ENCODE measurements around the gene DNASE1.
"Not testable (repeated sequence)": the region's sequence is repeated elsewhere in the genome, so short reads cannot be mapped to it uniquely, and the experiment has no call there.

DNASE1 gene

DNA sequence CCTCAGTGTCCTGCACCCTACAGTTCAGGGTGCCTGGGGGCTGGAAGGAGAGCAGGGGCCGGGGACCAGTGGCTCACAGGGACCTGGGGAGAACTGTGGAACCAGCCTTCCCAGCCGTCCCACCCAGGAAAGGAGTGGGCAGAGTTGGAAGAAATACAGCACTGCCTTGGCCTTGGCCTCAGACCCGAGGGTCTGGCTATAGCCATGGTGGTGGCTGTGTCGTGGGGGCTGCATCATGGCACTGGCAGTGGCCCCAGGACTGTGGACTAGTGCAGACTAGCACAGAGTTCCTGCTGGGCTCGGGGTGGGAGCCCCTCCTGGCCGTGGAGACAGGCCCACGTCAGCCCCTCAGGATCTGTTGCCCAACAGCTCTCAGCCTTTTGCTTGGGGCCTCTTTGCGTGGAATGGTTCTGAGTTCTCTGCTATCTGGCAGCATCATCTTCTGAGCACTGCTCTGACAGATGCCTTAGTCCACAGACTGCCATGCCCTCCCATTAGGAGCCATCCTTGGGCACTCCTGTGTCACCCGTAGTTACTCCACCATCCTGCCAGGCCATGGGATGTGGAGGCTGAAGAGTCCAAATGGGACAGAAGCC is 12.6 kb upstream of the DNASE1 start:
- DNase-seq: no peak

DNA sequence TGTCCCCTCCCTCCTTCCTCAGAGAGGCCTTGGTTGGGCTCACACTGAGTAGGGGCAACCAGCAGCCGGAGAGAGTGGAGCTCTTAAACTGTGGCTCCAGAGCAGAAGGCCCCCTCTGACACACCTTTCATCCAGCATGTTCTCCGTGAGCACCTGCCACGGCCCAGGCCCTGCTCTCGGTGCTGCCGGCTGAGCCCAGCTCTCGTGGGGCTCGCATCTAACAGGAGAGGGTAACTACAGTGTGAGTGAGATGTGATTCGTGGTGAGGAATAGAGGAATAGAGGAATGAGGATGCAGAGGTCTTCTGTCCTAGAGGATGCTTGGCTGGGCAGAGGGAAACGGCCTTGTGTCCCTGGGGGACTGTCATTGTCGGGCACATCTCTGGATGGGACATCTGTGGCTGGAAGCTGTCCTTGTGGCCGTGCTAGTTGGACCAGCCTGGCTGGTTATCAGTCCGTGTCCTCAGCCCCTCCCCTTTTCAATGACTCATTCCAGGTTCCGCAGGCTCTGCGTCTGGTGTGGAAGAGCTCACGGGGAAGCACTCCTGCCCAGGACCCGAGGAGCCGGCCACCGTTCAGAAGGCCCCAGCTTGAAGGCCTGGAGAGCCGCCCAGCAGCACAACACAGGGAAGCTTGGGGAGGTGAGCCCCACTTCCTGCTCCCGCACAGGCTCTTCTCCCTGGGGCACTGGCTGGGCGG is 11.9 kb upstream of the DNASE1 start:
- DNase-seq: no peak

DNA sequence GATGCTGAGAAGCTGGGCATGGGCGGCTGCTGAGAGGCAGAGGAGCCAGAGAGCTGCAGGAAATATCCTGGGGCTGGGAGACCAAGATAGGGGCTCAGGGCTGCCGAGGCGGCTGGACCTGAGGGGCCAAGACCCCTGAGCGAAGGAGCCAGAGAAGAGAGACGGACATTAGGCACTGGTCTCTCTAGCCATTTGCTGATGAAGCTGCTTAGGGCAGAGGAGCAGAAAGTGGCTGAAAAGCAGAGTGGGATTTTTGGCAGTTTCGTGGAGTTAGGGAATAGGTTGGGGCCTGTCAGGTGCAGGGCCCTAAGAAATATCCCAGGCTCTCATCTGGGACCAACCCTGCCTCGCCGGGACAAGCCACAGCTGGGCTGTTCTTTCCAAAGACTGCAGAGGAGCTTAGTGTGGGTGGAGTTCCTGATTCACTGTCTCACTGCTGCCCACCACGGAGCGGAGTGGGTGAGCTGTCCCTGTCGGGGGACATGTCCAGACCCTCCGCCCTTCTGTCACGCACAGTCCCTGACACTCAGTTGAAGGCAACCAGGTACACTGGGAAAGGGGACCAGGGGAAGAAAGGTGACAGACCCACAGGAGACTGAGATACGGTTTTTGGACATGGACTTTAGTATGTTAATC is 11.3 kb upstream of the DNASE1 start:
- DNase-seq: no peak

DNA sequence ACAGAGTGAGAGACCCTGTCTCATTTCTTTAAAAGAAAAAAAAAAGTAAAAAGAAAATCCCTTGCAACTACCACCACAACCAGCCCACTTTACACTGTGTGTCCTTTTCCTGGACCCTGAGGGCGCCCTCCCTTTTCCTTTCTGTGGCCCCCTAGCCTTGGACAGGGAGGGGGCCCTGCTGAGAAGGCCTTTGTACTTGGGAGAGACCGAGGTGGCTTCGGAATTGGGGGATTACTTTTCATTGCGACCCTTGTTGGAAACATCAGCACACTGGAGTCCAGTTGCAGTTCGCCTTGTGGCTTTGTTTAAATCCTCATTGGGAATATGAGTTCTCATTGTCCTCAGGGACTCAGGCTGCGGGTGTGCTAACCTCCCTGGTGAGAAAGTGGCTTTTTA is 9.4 kb upstream of the DNASE1 start:
- no peak for DNase-seq

DNA sequence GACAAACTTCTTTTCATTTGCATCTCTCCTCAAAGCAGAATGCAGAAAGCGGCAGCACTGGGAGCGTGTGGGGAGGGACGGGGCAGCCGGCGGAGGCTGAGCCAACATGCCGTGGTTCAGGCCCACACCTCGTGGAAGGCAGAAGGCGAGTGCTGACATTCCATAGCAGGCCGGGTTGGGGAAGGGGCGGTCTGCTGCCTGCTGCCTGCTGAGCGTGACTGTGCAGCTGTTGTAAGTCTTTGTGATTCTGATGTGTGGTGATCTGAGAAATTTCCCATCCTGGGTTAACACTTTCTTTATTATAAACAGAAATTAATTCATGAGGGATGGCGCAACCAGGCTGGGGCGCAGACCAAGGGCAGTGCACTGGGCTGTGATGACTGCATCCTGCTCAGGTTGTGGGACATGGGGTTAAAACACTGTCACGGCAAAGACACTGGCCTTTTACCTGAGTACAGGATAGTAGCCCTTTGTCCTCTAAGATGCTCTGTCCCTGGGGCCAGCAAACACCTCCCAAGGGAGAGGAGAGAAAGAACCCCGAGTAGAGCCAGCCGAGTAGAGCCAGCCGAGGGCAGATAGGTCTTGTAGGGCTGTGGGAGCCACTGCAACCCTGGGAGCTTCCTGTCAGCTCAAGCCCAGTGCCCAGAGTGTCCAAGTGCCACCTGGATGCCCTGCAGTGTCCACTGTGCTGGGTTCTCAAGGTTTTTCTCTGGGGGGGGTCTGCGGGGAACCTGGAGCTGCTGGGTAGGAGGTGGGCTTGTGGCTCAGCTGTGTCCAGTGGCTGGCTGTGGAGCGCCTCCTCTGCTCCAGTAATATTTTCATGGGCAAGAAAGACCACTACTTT is 8.8 kb upstream of the DNASE1 start:
- no peak for DNase-seq

DNA sequence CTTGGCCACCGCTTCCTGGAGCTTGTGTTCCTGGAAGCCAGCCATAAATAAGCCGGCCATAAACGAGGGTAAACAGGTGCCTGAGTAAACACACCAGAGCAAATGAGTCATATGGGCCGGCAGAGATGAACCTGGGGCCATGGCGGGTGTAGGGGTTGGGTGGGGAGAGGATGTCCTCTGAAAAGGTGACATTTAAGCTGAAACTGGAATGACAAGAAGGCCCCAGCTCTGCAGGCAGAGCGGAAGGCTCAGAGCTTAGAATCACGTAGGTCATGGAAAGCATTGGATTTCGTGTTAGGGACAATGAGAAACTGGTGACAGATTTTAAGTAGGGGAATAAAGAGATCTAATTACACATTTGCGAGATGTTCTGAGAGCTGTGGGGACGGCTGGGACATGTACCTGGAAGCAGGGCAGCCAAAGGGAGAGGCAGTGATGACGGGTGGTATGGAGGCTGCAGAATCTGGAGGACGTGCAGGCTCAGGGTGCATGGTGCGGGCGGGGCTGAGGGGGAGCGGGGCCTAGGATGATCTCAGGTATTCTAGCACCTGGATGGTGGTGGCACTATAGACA is 8.1 kb upstream of the DNASE1 start:
- DNase-seq: no peak

DNA sequence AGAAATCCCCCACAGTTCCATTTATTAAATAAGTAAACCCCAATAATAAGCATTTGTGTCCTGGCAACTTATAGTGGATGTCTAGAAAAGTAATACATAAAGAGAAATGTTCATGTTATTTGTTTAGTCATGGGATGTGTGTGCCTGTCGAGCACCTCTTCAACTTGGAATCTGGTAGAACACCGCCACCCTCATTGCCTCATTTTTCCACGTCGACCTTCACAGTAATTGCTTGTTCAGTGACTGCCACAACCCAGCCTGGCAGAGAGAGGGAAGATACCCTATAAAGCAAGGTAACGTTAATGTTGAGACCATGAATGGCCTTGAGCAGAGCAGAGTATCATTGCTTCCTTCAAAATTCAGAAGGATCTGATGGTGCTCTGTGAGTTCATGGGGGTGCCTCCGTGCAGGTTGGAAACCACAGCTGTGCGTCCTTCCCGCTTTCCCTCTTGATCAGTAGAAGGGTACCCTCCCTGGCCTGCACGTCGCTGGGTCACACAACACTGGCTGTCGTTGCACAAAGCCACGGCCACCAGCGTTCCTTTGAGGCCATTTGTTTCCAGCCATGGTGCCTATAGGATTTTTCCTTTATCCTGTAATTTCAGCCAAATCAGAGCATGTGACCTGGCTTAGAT is 3.7 kb upstream of the DNASE1 start:
- DNase-seq: no peak

DNA sequence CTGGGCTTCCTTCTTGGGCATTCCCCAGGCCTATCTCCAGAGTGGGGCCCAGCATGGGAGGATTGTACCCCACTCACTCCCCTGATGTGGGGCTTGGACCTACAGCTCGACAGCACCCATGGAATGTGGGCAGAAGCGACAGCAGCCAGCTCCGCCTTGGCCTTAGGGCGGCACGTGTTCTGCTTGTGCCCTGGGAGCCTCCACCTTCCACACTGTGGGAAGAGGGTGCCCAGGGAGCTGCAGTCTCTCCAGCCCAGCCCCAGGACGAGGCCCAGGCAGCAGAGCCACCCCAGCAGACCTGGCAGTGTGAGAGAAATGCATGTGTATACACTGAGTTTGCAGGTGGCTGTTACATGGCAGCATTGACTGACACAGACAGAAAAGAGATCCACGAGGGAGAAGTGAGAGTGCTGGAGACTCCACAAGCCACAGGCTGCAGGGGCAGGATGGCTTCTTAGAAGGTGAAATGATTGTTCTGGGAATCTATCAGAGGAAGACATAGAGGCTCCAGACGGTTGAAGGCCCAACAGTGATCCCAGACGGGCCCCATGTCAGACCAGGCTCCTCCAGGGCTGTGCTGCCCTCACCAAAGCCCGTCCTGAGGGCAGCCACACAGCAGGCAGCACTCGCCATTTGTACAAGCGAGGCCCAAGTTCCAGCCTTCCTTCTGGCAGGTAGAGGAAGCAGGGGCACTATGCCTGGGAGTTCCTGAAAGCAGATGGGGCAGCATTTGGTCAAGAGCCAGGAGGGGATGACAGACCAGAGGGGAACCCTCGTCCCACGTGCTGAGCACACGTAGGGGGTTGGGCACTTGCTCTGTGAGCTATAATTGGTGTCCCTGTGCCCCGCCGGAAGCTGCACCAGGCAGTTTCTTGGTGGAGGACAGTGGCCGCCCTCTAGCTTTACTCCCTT is 2.8 kb upstream of the DNASE1 start:
- DNase-seq: no peak

DNA sequence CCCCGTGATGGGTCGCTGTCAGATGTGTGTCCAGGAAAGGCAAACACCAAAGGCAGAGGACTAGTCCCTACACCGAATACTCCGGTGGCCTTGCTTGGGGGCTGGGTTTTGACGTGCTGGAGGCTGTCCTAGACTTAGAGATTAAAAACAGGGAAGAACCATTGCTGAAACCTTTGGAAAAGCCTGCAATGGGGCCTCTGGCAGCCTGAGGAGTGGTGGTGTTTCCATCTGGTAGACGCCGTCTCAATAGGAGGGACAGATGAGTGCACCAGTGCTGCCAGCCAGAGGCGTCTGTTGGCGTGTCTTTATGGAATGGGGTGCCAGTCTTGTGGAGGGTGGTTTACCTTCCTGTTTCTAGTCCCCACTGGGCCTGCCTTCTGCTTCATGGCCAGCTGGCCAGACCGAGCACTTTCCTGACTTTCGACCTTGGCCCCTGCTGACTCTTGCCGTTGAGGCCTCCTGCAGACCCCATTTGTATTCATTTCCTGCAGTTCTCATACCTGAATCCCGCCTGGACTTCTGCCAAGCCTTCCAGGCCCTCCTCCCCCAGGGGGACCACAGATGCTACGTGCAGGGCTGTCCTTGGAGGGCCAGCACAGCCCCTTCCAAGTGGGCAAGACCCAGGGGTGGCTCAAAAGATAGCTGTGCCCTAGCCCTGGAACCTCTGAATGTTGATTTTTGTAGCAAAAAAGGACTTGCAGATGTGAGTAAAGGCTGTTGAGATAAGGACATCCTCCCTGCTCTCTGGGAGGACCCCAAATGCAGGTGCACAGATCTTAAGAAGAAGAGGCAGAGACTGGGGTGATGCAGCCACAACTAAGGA is 1.9 kb upstream of the DNASE1 start:
- DNase-seq: no peak

DNA sequence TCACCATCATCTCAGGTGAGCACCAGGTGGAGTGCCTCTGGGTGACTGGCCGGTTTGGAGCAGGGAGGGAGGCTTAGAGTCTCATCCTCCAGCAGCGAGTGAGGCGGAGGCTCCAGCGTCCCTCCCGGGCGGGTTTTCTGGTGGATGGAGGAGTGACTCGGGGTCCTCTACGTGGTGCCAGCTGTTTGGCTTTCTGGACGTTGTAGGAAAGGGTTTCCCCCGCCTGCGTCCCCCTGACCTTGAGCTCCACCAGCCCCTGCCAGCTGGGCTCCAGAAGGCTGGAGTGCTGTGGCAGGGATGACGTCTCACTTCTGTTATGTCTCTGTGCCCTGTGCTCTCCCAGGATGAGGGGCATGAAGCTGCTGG is 522 bp downstream of the DNASE1 start:
- DNase-seq: no peak

DNA sequence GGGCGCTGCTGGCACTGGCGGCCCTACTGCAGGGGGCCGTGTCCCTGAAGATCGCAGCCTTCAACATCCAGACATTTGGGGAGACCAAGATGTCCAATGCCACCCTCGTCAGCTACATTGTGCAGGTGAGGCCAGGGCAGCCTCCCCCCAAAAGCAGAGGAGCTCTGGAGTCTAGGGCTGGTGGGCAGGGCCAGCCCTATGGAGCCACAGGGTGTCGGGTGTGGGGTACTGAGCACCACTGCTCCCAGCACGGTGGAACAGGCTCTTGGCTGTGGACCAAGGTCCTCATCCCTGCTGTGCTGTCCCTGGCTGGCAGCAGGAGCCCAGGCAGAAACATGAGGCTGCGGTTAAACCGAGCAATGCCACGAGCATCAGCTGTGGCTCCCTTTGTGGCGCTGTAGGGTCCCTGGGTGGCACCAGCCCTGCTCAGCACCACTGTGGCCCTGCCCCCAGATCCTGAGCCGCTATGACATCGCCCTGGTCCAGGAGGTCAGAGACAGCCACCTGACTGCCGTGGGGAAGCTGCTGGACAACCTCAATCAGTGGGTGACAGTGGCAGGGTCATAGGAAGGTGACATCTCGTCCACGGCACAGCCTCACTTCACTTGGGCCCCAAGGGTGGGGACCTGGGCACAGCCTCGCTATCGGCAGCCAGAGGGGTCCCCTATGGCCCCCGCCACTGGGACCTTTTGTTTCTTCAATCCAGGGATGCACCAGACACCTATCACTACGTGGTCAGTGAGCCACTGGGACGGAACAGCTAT is 1.1 kb downstream of the DNASE1 start:
- no peak for DNase-seq

DNA sequence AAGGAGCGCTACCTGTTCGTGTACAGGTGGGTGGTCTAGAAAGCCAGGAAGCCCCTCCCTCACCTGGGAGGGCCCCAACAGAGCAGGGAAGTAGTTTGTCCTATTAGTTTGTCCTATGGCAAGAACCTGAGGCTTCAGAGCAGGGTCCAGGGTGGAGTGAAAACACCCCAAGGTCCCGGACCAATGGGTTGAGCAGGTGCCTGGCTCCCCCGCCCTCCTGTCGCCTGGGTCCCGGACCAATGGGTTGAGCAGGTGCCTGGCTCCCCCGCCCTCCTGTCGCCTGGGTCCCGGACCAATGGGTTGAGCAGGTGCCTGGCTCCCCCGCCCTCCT is 1.6 kb downstream of the DNASE1 start:
- not testable (repeated sequence) for DNase-seq

DNA sequence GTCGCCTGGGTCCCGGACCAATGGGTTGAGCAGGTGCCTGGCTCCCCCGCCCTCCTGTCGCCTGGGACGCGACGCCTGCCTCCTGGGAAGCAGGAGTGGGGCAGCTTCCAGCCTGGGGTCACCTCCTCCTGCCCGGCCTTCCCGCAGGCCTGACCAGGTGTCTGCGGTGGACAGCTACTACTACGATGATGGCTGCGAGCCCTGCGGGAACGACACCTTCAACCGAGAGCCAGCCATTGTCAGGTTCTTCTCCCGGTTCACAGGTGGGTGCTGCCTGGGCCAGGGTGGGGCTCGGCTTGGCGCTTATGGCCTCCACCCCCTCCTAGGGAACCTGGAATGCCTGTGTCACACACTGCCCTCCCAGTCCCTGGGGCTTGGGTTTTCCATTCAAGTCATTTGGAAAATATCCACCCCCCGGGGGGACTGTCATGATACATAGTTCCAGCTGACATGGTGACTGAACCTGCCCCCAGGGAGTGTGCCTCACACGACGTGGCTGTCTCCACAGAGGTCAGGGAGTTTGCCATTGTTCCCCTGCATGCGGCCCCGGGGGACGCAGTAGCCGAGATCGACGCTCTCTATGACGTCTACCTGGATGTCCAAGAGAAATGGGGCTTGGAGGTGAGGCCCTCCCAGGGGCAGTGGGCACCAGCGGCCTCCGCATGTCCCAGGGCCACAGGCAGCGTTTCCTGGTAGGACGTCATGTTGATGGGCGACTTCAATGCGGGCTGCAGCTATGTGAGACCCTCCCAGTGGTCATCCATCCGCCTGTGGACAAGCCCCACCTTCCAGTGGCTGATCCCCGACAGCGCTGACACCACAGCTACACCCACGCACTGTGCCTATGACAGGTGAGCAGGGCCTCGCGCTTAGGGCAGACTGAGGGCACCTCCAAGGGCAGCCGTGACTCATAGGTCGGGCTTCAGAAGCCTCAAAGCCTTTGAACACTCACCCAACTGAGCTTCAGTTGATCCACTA is 2.3 kb downstream of the DNASE1 start:
- DNase-seq: peak; percentile 68

DNA sequence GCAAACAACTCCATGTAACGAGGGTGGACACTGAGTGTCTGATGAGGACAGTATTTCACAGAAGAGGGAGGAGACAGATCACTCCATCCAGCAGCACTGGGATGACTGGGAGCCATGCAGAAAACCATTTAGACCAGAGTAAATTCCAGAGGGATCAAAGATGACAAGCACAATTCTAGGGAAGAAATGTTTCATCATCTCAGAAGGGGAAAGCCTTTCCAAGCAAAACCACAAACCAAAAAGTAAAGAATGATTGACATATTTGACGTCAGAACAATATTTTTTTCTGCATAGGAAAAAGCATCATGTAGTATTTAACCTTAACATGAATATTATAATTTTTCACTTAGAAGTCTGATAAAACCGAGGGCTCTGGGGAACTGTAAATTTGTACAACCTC is 4.8 kb downstream of the DNASE1 start:
- no peak for DNase-seq

DNA sequence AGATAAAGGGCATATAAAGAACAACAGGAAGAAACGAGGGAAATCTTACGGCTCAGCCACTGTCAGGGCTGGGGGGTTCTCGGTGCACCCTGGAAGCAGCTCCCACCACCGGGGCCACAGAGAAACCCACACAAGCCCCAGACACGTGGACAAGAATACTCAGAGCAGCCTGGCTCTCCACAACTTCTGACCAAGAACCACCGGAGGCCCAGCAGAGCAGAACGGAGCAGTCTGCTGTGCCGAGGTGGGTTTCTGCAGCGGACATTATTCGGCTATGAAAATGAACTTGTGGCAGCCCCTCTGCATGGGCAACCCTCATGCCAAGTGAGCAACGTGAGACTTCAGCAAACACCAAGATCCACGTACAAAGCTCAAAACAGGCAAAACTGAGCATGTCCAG is 6.8 kb downstream of the DNASE1 start:
- no peak for DNase-seq

DNA sequence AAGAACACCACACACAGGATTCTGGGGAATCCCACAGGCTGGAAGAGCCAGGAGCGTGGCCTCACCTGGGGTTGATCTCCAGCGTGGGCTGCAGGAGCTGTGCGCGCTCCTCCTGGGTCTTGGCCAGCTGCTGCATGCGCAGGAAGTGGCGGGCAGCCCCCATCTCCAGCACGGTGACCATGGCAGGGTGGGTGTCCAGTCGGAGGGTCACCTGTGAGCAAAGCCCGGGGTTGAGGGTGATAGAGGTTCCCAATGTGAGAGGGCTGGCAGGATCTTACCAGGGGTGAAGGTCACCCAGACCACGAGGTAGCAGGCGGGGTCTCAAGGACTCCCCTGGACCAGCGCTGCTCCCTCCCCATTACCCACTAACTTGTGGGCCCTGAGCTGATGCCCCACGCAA is 7.4 kb downstream of the DNASE1 start:
- DNase-seq: no peak

DNA sequence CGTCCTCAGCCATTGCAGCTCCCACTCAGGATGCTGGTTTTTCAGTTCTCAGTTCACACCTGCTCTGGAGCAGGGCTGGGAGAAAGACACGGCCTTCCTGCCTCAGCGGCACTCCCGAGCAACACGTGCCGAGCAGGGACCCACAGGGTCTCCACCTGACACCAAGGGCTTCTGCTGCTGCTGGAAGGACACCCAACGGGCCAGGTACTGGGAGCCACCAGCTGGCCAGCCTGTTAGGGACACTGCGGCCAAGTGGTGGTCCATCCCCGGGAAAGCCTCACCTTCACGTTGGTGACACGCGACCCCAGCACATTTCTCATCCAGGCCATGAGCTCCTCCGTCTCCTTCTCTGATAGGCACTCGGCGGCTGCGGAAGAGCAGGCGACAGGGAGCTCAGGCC is 8.1 kb downstream of the DNASE1 start:
- DNase-seq: no peak

DNA sequence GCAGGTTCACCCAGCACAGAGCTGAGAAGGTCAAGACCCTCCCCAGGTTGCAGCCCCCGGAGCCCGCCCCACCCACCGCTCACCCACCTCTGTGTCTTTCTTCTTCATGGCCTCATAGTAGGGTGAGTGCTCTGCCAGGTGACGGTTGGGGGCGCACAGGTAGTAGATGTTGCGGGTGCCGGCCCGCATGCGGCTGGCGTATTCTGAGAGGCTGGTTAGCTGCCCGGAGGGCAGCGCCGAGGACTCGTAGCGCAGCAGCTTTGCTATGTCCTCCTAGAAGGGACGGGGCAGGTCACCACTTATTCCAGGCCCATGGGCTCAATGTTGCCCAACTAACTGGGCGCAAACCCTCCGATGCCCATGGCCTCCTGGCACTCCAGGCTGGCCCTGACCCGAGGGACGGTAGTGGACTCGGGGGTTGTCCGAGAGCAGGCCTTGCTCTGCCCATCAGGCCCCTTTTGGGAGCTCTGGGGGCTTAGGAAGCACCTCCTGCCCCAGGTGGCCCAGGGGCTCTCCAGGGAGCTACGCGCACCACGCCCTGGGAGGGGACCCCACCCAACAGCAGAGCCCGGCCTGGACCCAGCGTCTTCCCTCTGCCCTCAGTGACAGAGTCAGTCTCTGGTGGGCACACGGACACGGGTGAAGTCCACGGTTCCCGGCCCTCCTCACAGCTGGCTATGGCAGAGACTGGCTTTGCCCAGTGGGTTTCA is 9.9 kb downstream of the DNASE1 start:
- DNase-seq: no peak

Measured in stimulated activated CD4-positive, alpha-beta T cell treated with anti-CD3 and anti-CD28 coated beads, Interleukin-1b, Interleukin-23, amount 100 ng/mL, for 48 hours (primary cell).